T-helper 1 cell treated with Interleukin-12 subunit alpha and Interleukin-12 subunit beta and Interleukin-4 antibody, amounts not matched to agents 30 ng/mL and 1 ng/mL, for 36 hours (primary cell): ENCODE measurements around the gene USP35. TPM values are rescaled to one million over a fixed set of nuclear protein-coding genes. Genes with fewer than 3 reads are reported as not detected.
"Not testable (repeated sequence)": the region's sequence is repeated elsewhere in the genome, so short reads cannot be mapped to it uniquely, and the experiment has no call there.

Experiments used
- intact Hi-C: fragments of 100-400 bp; cut with micrococcal nuclease; formaldehyde crosslinking; loops from one replicate; pipeline ENCODE4 v1.15.1; 2024
- total RNA-seq: library from RNA; stranded (reverse); gene quantifications from 2 replicates; pipeline ENCODE4 v1.2.3, GENCODE V29; 2022

The USP35 gene
- total RNA-seq, 1 donor from 2014 or later: 20.9 TPM

GRCh38 chr11:78213526-78214330 is 25.0 kb downstream of the USP35 start:
- intact Hi-C loops: no loop called here

- intact Hi-C loops: no loop called here
Observed at GRCh38 chr11:78214331-78215194, 25.8 kb downstream of the USP35 start.

- intact Hi-C loops: no loop called here
Observed at GRCh38 chr11:78216021-78216420, 27.3 kb downstream of the USP35 start.

- intact Hi-C loops: no loop called here
Observed at GRCh38 chr11:78216571-78217287, 28.0 kb downstream of the USP35 start.

- intact Hi-C loops: no loop called here
Observed at GRCh38 chr11:78217650-78218541, 29.2 kb downstream of the USP35 start.

- intact Hi-C loops: no loop called here
Observed at GRCh38 chr11:78218707-78219492, 30.2 kb downstream of the USP35 start.

- intact Hi-C loops: no loop called here
Observed at GRCh38 chr11:78219493-78220217, 30.9 kb downstream of the USP35 start.

- intact Hi-C loops: no loop called here
Observed at GRCh38 chr11:78220218-78221157, 31.8 kb downstream of the USP35 start.

GRCh38 chr11:78221396-78222315 is 32.9 kb downstream of the USP35 start:
- intact Hi-C loops: no loop called here

- intact Hi-C loops: not testable (repeated sequence)
Observed at GRCh38 chr11:78222726-78223125, 34.0 kb downstream of the USP35 start.

GRCh38 chr11:78223320-78223954 is 34.7 kb downstream of the USP35 start:
- intact Hi-C loops: no loop called here

GRCh38 chr11:78224506-78224905 is 35.8 kb downstream of the USP35 start:
- intact Hi-C loops: no loop called here

GRCh38 chr11:78224906-78225420 is 36.2 kb downstream of the USP35 start:
- intact Hi-C loops: loop anchor here (5.0 kb wide), 2 partner anchors 87 to 117 kb away; no protein-coding TSS in a partner anchor

GRCh38 chr11:78226684-78227680 is 38.3 kb downstream of the USP35 start:
- intact Hi-C loops: loop anchor here (1.0 to 5.0 kb wide), 7 partner anchors 25 to 406 kb away; partner anchors contain the start of genes AAMDC, ALG8, KCTD21 and USP35

- intact Hi-C loops: loop anchor here (1.0 to 5.0 kb wide), 12 partner anchors 26 to 407 kb away; partner anchors contain the start of genes AAMDC, ALG8, GAB2 and KCTD21
Observed at GRCh38 chr11:78227921-78228320, 39.2 kb downstream of the USP35 start.
